HEK293 (cell line): ENCODE measurements around the gene ODR4.
"Not testable (repeated sequence)": the region's sequence is repeated elsewhere in the genome, so short reads cannot be mapped to it uniquely, and the experiment has no call there.

Source experiments
- CTCF ChIA-PET: fragments of 350-600 bp; formaldehyde crosslinking; extraction: SDS; loops from one replicate; lab custom pipeline; 2021; ENCODE audit warnings: antibody characterized with exemption; lab: Yijun Ruan, JAX
- POLR2A ChIA-PET: fragments of 300-600 bp; formaldehyde crosslinking; extraction: SDS; loops from one replicate; lab custom pipeline; 2020; ENCODE audit warnings: antibody characterized with exemption, inconsistent platforms; lab: Yijun Ruan, JAX
- H3K27ac ChIP-seq: fragments of 200-500 bp; sonication (Bioruptor generic); 2 replicates; pipeline ENCODE4 v1.5.1; 2014; ENCODE audit warnings: low read depth, low read length, control low read depth, inconsistent platforms; ENCODE audit errors: extremely low read depth
- H3K36me3 ChIP-seq, 2 experiments: fragments of 200-500 bp in 1 of 2; sonication (Bioruptor generic) in 1 of 2; 1 replicate in 1 of 2; 2 replicates in 1 of 2; pipeline ENCODE4 v1.5.1; 2014 to 2017; ENCODE audit warnings: inconsistent platforms in 2 of 2, low read length in 2 of 2; ENCODE audit not compliant: control insufficient read depth in 2 of 2, insufficient read depth in 1 of 2
- H3K4me1 ChIP-seq: fragments of 200-500 bp; sonication (Bioruptor generic); 2 replicates; pipeline ENCODE4 v1.5.1; 2014; ENCODE audit warnings: mild to moderate bottlenecking, low read length, inconsistent platforms; ENCODE audit not compliant: control insufficient read depth, insufficient read depth
- H3K4me3 ChIP-seq: 2 replicates; pipeline ENCODE4 v1.5.1; 2011; ENCODE audit warnings: low read depth, mild to moderate bottlenecking, control low read depth, low read length, moderate library complexity
- H3K9me3 ChIP-seq: fragments of 200-500 bp; sonication (Bioruptor generic); 2 replicates; pipeline ENCODE4 v1.5.1; 2014; ENCODE audit warnings: low read depth, low read length, inconsistent platforms; ENCODE audit not compliant: control insufficient read depth, insufficient read depth
- MYNN ChIP-seq: fragments of 450-650 bp; formaldehyde crosslinking; IDR thresholded peaks from 2 replicates; pipeline ENCODE4 v1.5.1; 2016; ENCODE audit warnings: missing biosample characterization, missing genetic modification characterization, borderline replicate concordance
- YY2 ChIP-seq: fragments of 450-650 bp; formaldehyde crosslinking; IDR thresholded peaks from 2 replicates; pipeline ENCODE4 v1.5.1; 2016; ENCODE audit warnings: missing biosample characterization, missing genetic modification characterization
- ZEB2 ChIP-seq: fragments of 450-650 bp; formaldehyde crosslinking; IDR thresholded peaks from 2 replicates; pipeline ENCODE4 v1.5.1; 2016; ENCODE audit warnings: missing biosample characterization, missing genetic modification characterization
- ZFP69B ChIP-seq: fragments of 450-650 bp; formaldehyde crosslinking; IDR thresholded peaks from 2 replicates; pipeline ENCODE4 v1.5.1; 2016; ENCODE audit warnings: missing biosample characterization, missing genetic modification characterization
- ZNF169 ChIP-seq: fragments of 450-650 bp; formaldehyde crosslinking; IDR thresholded peaks from 2 replicates; pipeline ENCODE4 v1.5.1; 2016; ENCODE audit warnings: missing biosample characterization, missing genetic modification characterization
- ZNF26 ChIP-seq: fragments of 450-650 bp; formaldehyde crosslinking; IDR thresholded peaks from 2 replicates; pipeline ENCODE4 v1.5.1; 2016; ENCODE audit warnings: missing biosample characterization, missing genetic modification characterization
- ZNF292 ChIP-seq: fragments of 450-650 bp; formaldehyde crosslinking; IDR thresholded peaks from 2 replicates; pipeline ENCODE4 v1.5.1; 2016; ENCODE audit warnings: low read depth, missing biosample characterization, missing genetic modification characterization, borderline replicate concordance
- ZNF350 ChIP-seq: fragments of 450-650 bp; formaldehyde crosslinking; IDR thresholded peaks from 2 replicates; pipeline ENCODE4 v1.5.0; 2017; ENCODE audit warnings: missing biosample characterization, mild to moderate bottlenecking, missing genetic modification characterization
- ZNF366 ChIP-seq: fragments of 450-650 bp; formaldehyde crosslinking; conservative IDR thresholded peaks from 2 replicates; pipeline ENCODE4 v1.5.1; 2016; ENCODE audit warnings: missing biosample characterization, missing genetic modification characterization
- ZNF391 ChIP-seq: fragments of 450-650 bp; formaldehyde crosslinking; IDR thresholded peaks from 2 replicates; pipeline ENCODE4 v1.5.1; 2016; ENCODE audit warnings: low read depth, missing biosample characterization, missing genetic modification characterization, borderline replicate concordance
- ZNF473 ChIP-seq: fragments of 450-650 bp; formaldehyde crosslinking; IDR thresholded peaks from 2 replicates; pipeline ENCODE4 v1.5.1; 2017; ENCODE audit warnings: missing biosample characterization, missing genetic modification characterization
- ZNF510 ChIP-seq: fragments of 450-650 bp; formaldehyde crosslinking; IDR thresholded peaks from 2 replicates; pipeline ENCODE4 v1.5.1; 2018; ENCODE audit warnings: mild to moderate bottlenecking, missing genetic modification characterization, missing biosample characterization; ENCODE audit not compliant: insufficient replicate concordance
- ZNF513 ChIP-seq: fragments of 450-650 bp; IDR thresholded peaks from 2 replicates; pipeline ENCODE4 v1.5.1; 2018; ENCODE audit warnings: missing biosample characterization, missing genetic modification characterization
- ZNF521 ChIP-seq: fragments of 450-650 bp; formaldehyde crosslinking; IDR thresholded peaks from 2 replicates; pipeline ENCODE4 v1.5.1; 2017; ENCODE audit warnings: missing biosample characterization, mild to moderate bottlenecking, missing genetic modification characterization
- ZNF596 ChIP-seq: fragments of 450-650 bp; IDR thresholded peaks from 2 replicates; pipeline ENCODE4 v1.5.0; 2018; ENCODE audit warnings: missing biosample characterization, mild to moderate bottlenecking, missing genetic modification characterization, moderate library complexity
- ZNF664 ChIP-seq: fragments of 450-650 bp; formaldehyde crosslinking; IDR thresholded peaks from 2 replicates; pipeline ENCODE4 v1.5.1; 2016; ENCODE audit warnings: missing biosample characterization, missing genetic modification characterization
- ZNF701 ChIP-seq: fragments of 450-650 bp; formaldehyde crosslinking; IDR thresholded peaks from 2 replicates; pipeline ENCODE4 v1.5.1; 2016; ENCODE audit warnings: missing biosample characterization, missing genetic modification characterization
- ZNF791 ChIP-seq: fragments of 450-650 bp; formaldehyde crosslinking; IDR thresholded peaks from 2 replicates; pipeline ENCODE4 v1.5.1; 2016; ENCODE audit warnings: missing biosample characterization, missing genetic modification characterization
- TF ChIP-seq, protein P1 (sequence below): fragments of 450-650 bp; formaldehyde crosslinking; IDR thresholded peaks from 2 replicates; pipeline ENCODE4 v1.5.1; 2016; ENCODE audit warnings: missing biosample characterization, missing genetic modification characterization

Gene ODR4

GRCh38 chr1:186391841-186392240 is 16.2 kb downstream of the ODR4 start:
- Histone ChIP-seq H3K9me3 (no peaks in the 10 kb centered on the region), H3K27ac (no peak overlapping the region), H3K4me3 (no peak overlapping the region), H3K4me1 (no peaks in the 10 kb centered on the region), H3K36me3 (peaks cover 32 to 75% of the 10 kb centered on the region in 2 experiments)
- CTCF ChIA-PET, result interaction anchor here (2.1 kb wide), 1 partner anchor 12 kb away, joined by 8 read pairs; no protein-coding TSS in a partner anchor
- POLR2A ChIA-PET, result no interaction called here
- no peak for TF ChIP-seq YY2
- TF ChIP-seq ZNF791 (tag by site-specific recombination), result no peak
- TF ChIP-seq, protein P1, sequence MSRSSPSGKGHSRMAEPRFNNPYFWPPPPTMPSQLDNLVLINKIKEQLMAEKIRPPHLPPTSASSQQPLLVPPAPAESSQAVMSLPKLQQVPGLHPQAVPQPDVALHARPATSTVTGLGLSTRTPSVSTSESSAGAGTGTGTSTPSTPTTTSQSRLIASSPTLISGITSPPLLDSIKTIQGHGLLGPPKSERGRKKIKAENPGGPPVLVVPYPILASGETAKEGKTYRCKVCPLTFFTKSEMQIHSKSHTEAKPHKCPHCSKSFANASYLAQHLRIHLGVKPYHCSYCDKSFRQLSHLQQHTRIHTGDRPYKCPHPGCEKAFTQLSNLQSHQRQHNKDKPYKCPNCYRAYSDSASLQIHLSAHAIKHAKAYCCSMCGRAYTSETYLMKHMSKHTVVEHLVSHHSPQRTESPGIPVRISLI (tag by site-specific recombination), result no peak
- TF ChIP-seq ZNF473 (tag by site-specific recombination), result no peak
- no peak for TF ChIP-seq ZNF26 (tag by site-specific recombination)
- no peak for TF ChIP-seq ZNF510
- TF ChIP-seq ZNF521 (tag by site-specific recombination), result no peak
- no peak for TF ChIP-seq ZEB2 (tag by site-specific recombination)
- TF ChIP-seq ZNF391, result no peak
- no peak for TF ChIP-seq ZNF513 (tag by site-specific recombination)
- TF ChIP-seq ZNF350 (tag by site-specific recombination), result no peak
- TF ChIP-seq ZNF596, result no peak
- no peak for TF ChIP-seq ZNF169 (tag by site-specific recombination)
- no peak for TF ChIP-seq ZNF664 (tag by site-specific recombination)
- TF ChIP-seq MYNN, result no peak
- TF ChIP-seq ZNF701 (tag by site-specific recombination), result no peak
- TF ChIP-seq ZNF292 (tag by site-specific recombination), result no peak
- TF ChIP-seq ZFP69B (tag by site-specific recombination), result no peak

GRCh38 chr1:186392711-186393110 is 17.1 kb downstream of the ODR4 start:
- POLR2A ChIA-PET, H3K4me3 ChIP-seq: not testable (repeated sequence)
- peaks cover 37 to 79% of the 10 kb centered on the region in 2 experiments for H3K36me3 ChIP-seq

DNA sequence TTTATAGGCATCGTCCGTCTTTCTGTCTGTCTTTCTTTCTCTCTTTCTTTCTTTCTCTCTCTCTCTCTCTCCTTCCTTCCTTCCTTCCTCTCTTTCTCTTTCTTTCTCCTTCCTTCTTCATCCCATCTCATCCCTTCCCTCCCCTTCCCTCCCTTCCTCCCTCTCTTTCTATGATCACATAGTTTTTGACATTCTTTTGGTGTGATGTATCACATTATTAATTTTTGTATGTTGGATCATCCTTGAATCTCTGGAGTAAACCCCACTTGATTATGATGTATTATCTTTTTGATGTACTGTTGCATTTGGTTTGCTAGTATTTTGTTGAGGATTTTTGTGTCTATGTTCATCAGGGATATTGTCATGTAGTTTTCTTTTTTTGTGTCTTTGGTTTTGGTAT is 25.8 kb downstream of the ODR4 start:
- H3K4me3 ChIP-seq, H3K4me1 ChIP-seq, H3K27ac ChIP-seq, CTCF ChIA-PET, POLR2A ChIA-PET, H3K9me3 ChIP-seq: not testable (repeated sequence)
- TF ChIP-seq ZNF366 (tag by site-specific recombination), result peak; percentile 71
- H3K36me3 ChIP-seq, result peaks cover 34 to 39% of the 10 kb centered on the region in 2 experiments

More at GRCh38 chr1:186392711-186393110, 17.1 kb downstream of the ODR4 start:
- H3K9me3 ChIP-seq, H3K27ac ChIP-seq, H3K4me1 ChIP-seq: not testable (repeated sequence)
- CTCF ChIA-PET, result interaction anchor here (1.4 kb wide), 1 partner anchor 13 kb away, joined by 4 read pairs; no protein-coding TSS in a partner anchor
